K562 (cell line): Measurements from ENCODE around the gene IL6R. TPM values are rescaled to one million over a fixed set of nuclear protein-coding genes. Genes with fewer than 3 reads are reported as not detected.

Experiments used
- ATAC-seq: fragments of 200-7000 bp; cut with Tn5 transposase; 3 replicates; pipeline ENCODE4 v1.9.1; 2020; ENCODE audit warnings: moderate library complexity
- BruUV-seq: library from RNA; stranded (reverse); fragments of 400-500 nt; replicated peaks from 2 replicates; lab custom pipeline; 2021; lab: Mats Ljungman, UMichigan
- CTCF ChIA-PET: fragments of 300-600 bp; formaldehyde crosslinking; extraction: SDS; loops from one replicate; lab custom pipeline; 2021; ENCODE audit warnings: low intra/inter-chr PET ratio; lab: Yijun Ruan, JAX
- POLR2A ChIA-PET: fragments of 300-600, 350-650 bp; sonication (Branson Sonifier 250); formaldehyde crosslinking; extraction: SDS; loops from one replicate; lab custom pipeline; 2021; ENCODE audit warnings: antibody characterized with exemption, inconsistent platforms; lab: Yijun Ruan, JAX
- DNase-seq, 4 experiments: peaks; one replicate each; pipeline versions ENCODE4 v3.0.0 to v3.0.0-alpha.2; 2011 to 2018; ENCODE audit warnings: low spot score in 3 of 4, mixed read lengths in 3 of 4; ENCODE audit errors: extremely low read depth in 1 of 4
- FAIRE-seq: peaks from 2 replicates; lab custom pipeline; 2011; peaks lifted over from hg19 to GRCh38; lab: Jason Lieb, UNC
- H2AFZ ChIP-seq: 2 replicates; pipeline ENCODE4 v1.6.0; 2011; ENCODE audit warnings: low read depth, low read length, control low read depth, inconsistent platforms
- H3K27ac ChIP-seq: fragments of 200-600 bp; 3 replicates; pipeline ENCODE4 v1.8.0; 2011; ENCODE audit warnings: low read depth, mild to moderate bottlenecking, control low read depth, inconsistent platforms, low read length, moderate library complexity, mixed read lengths; ENCODE audit errors: extremely low read depth
- H3K27me3 ChIP-seq, 2 experiments: fragments of 300-600 bp in 1 of 2; 2 replicates in 1 of 2; 3 replicates in 1 of 2; pipeline versions ENCODE4 v1.6.0 to v1.8.0; 2011; ENCODE audit warnings: inconsistent platforms in 2 of 2, low read length in 2 of 2, mild to moderate bottlenecking in 1 of 2, mixed read lengths in 1 of 2, moderate library complexity in 1 of 2; ENCODE audit not compliant: control insufficient read depth in 2 of 2, insufficient read depth in 2 of 2
- H3K36me3 ChIP-seq: fragments of 300-600 bp; 3 replicates; pipeline ENCODE4 v1.8.0; 2011; ENCODE audit warnings: mild to moderate bottlenecking, low read length, inconsistent platforms; ENCODE audit not compliant: control insufficient read depth, insufficient read depth
- H3K4me1 ChIP-seq, 2 experiments: fragments of 200-600 bp in 1 of 2; replicated peaks in 1 of 2; 2 replicates in 1 of 2; 3 replicates in 1 of 2; pipeline versions ENCODE4 v1.5.1 to v1.8.0; 2011; ENCODE audit warnings: inconsistent platforms in 2 of 2, low read length in 2 of 2, mild to moderate bottlenecking in 1 of 2, mixed read lengths in 1 of 2, moderate library complexity in 1 of 2; ENCODE audit not compliant: control insufficient read depth in 2 of 2, insufficient read depth in 2 of 2
- H3K4me2 ChIP-seq: 2 replicates; pipeline ENCODE4 v1.6.1; 2011; ENCODE audit warnings: low read length, control low read depth, inconsistent platforms, mixed read lengths; ENCODE audit not compliant: insufficient read depth
- H3K4me3 ChIP-seq: fragments of 200-600 bp; sonication (generic), shearing (Covaris generic); 2 replicates; pipeline ENCODE4 v1.5.1; 2016; ENCODE audit warnings: control low read depth, inconsistent platforms
- H3K79me2 ChIP-seq: fragments of 200-600 bp; 3 replicates; pipeline ENCODE4 v1.8.0; 2011; ENCODE audit warnings: low read length, inconsistent platforms; ENCODE audit not compliant: control insufficient read depth, insufficient read depth
- H3K9ac ChIP-seq, 2 experiments: 2 replicates each; pipeline versions ENCODE4 v1.6.0 to v1.6.1; 2011; ENCODE audit warnings: low read depth in 2 of 2, low read length in 2 of 2, control low read depth in 1 of 2, inconsistent platforms in 1 of 2, mild to moderate bottlenecking in 1 of 2, mixed read lengths in 1 of 2; ENCODE audit not compliant: insufficient read depth in 1 of 2
- H3K9me1 ChIP-seq: one replicate; pipeline ENCODE4 v1.6.0; 2011; ENCODE audit warnings: inconsistent platforms, mild to moderate bottlenecking, low read length, moderate library complexity; ENCODE audit not compliant: control insufficient read depth, insufficient read depth
- H3K9me3 ChIP-seq: replicated peaks from 2 replicates; pipeline ENCODE4 v1.5.1; 2011; ENCODE audit warnings: low read depth, low read length, inconsistent platforms; ENCODE audit not compliant: control insufficient read depth, insufficient read depth
- H4K20me1 ChIP-seq: replicated peaks from 2 replicates; pipeline ENCODE4 v1.6.1; 2011; ENCODE audit warnings: low read length, inconsistent platforms, mixed read lengths; ENCODE audit not compliant: control insufficient read depth, insufficient read depth
- ARID1B ChIP-seq: fragments of 450-650 bp; IDR thresholded peaks from 2 replicates; pipeline ENCODE4 v1.6.1; 2016; ENCODE audit warnings: antibody characterized with exemption, mild to moderate bottlenecking, inconsistent platforms
- BACH1 ChIP-seq: fragments of 200-800 bp; sonication (Bioruptor generic); IDR thresholded peaks from 2 replicates; pipeline ENCODE4 v1.6.1; 2016; ENCODE audit warnings: missing genetic modification characterization, missing compliant biosample characterization
- C11orf30 ChIP-seq: fragments of 450-650 bp; IDR thresholded peaks from 2 replicates; pipeline ENCODE4 v1.6.1; 2016; ENCODE audit warnings: low read depth, mild to moderate bottlenecking
- CBFA2T2 ChIP-seq: fragments of 450-650 bp; conservative IDR thresholded peaks from 2 replicates; pipeline ENCODE4 v1.6.1; 2017; ENCODE audit warnings: mild to moderate bottlenecking
- CREB1 ChIP-seq, 2 experiments: sonication (generic) in 1 of 2; formaldehyde crosslinking in 1 of 2; IDR thresholded peaks; 2 replicates each; pipeline versions ENCODE4 v1.6.1 to v1.8.0; 2012 to 2022; ENCODE audit warnings: inconsistent platforms in 1 of 2, mild to moderate bottlenecking in 1 of 2, missing genetic modification reagents in 1 of 2, moderate library complexity in 1 of 2
- CSDE1 ChIP-seq, 2 experiments: fragments of 450-650 bp; IDR thresholded peaks; 2 replicates each; pipeline ENCODE4 v1.6.1; 2016; ENCODE audit warnings: mild to moderate bottlenecking in 1 of 2
- ELK3 ChIP-seq: fragments of 450-650 bp; formaldehyde crosslinking; IDR thresholded peaks from 2 replicates; pipeline ENCODE4 v1.4.0; 2020; ENCODE audit warnings: mild to moderate bottlenecking
- ETS2 ChIP-seq: IDR thresholded peaks from 2 replicates; pipeline ENCODE4 v1.6.1; 2016; ENCODE audit warnings: borderline replicate concordance, missing genetic modification characterization, mild to moderate bottlenecking, moderate library complexity, missing compliant biosample characterization; ENCODE audit not compliant: poor library complexity, severe bottlenecking
- MAZ ChIP-seq, 2 experiments: fragments of 450-650 bp in 1 of 2; sonication (generic) in 1 of 2; formaldehyde crosslinking; IDR thresholded peaks in 1 of 2; conservative IDR thresholded peaks in 1 of 2; 2 replicates each; pipeline versions ENCODE4 v1.4.0 to v1.5.0; 2020; ENCODE audit warnings: mild to moderate bottlenecking in 1 of 2, missing genetic modification reagents in 1 of 2
- MYBL2 ChIP-seq, 2 experiments: fragments of 450-650 bp in 1 of 2; sonication (generic) in 1 of 2; formaldehyde crosslinking in 1 of 2; IDR thresholded peaks; 2 replicates each; pipeline versions ENCODE4 v1.6.1 to v1.8.1; 2017 to 2022; ENCODE audit warnings: borderline replicate concordance in 1 of 2, inconsistent platforms in 1 of 2, low read depth in 1 of 2, mild to moderate bottlenecking in 1 of 2, missing genetic modification reagents in 1 of 2, moderate library complexity in 1 of 2
- NCOR1 ChIP-seq: fragments of 450-650 bp; IDR thresholded peaks from 2 replicates; pipeline ENCODE4 v1.6.1; 2016; ENCODE audit warnings: mild to moderate bottlenecking, moderate library complexity
- NFIX ChIP-seq: fragments of 250-450 bp; sonication (Bioruptor Pico); IDR thresholded peaks from 2 replicates; pipeline ENCODE4 v1.4.0; 2020; ENCODE audit warnings: low read depth, mild to moderate bottlenecking, moderate library complexity
- NR2C1 ChIP-seq, 2 experiments: fragments of 450-650 bp; IDR thresholded peaks; 2 replicates each; pipeline ENCODE4 v1.6.1; 2017; ENCODE audit warnings: mild to moderate bottlenecking in 2 of 2, antibody characterized with exemption in 1 of 2, inconsistent platforms in 1 of 2, missing compliant biosample characterization in 1 of 2, missing genetic modification characterization in 1 of 2
- SMARCA4 ChIP-seq: fragments of 450-650 bp; IDR thresholded peaks from 2 replicates; pipeline ENCODE4 v1.6.1; 2016
- TCF7L2 ChIP-seq: fragments of 150-350 bp; IDR thresholded peaks from 2 replicates; pipeline ENCODE4 v1.6.1; 2016; ENCODE audit warnings: low read depth, mild to moderate bottlenecking, low read length, moderate library complexity
- TGIF2 ChIP-seq: sonication (generic); formaldehyde crosslinking; IDR thresholded peaks from 2 replicates; pipeline ENCODE4 v1.8.1; 2022; ENCODE audit warnings: mild to moderate bottlenecking, missing genetic modification reagents, moderate library complexity
- YBX1 ChIP-seq: fragments of 450-650 bp; IDR thresholded peaks from 2 replicates; pipeline ENCODE4 v1.7.1; 2016; ENCODE audit warnings: mild to moderate bottlenecking
- ZC3H8 ChIP-seq: fragments of 450-650 bp; IDR thresholded peaks from 2 replicates; pipeline ENCODE4 v1.6.1; 2017
- ZHX1 ChIP-seq: fragments of 150-350 bp; conservative IDR thresholded peaks from 2 replicates; pipeline ENCODE4 v1.6.1; 2014; ENCODE audit warnings: low read length
- ZNF354B ChIP-seq: fragments of 250-450 bp; sonication (Bioruptor Pico); IDR thresholded peaks from 2 replicates; pipeline ENCODE4 v1.4.0; 2020
- ZSCAN32 ChIP-seq: fragments of 450-650 bp; formaldehyde crosslinking; IDR thresholded peaks from 2 replicates; pipeline ENCODE4 v1.4.0; 2020; ENCODE audit warnings: mild to moderate bottlenecking, moderate library complexity
- WGBS: fragments of 100-300 bp; shearing (Covaris generic); methylation state at CpG from one replicate; pipeline ENCODE4 v1.1.6; 2016; ENCODE audit warnings: low coverage, mixed read lengths; ENCODE audit not compliant: insufficient coverage; ENCODE audit errors: missing lambda C conversion rate; 5-methylcytosine and 5-hydroxymethylcytosine counted together
- in situ Hi-C: fragments of 300-500 bp; cut with MboI; formaldehyde crosslinking; loops from 4 replicates; pipeline ENCODE4 v1.15.0; 2018; ENCODE audit warnings: inconsistent platforms, mixed read lengths
- intact Hi-C: fragments of 100-400 bp; cut with micrococcal nuclease; formaldehyde crosslinking; loops from 2 replicates; pipeline ENCODE4 v1.14.2; 2022
- polyA plus RNA-seq, 8 experiments: library from polyadenylated mRNA; depleted of rRNA in 4 of 8; stranded (reverse) in 5 of 8; unstranded in 3 of 8; fragments of >200 nt; fragmentation: Nextera tagmentation in 2 of 8; fragmentation: Illumina TruSeq in 1 of 8; extraction: Ambion mirVana in 2 of 8; extraction: Trizol in 1 of 8; gene quantifications; 2 replicates each; pipeline versions ENCODE4 v1.2.1 to v1.2.3, GENCODE V29; 2011 to 2014; ENCODE audit warnings: inconsistent platforms in 1 of 8, missing spikeins in 1 of 8
- total RNA-seq, 7 experiments: library from RNA; depleted of rRNA in 6 of 7; stranded (reverse); fragments of >200 nt in 6 of 7; fragmentation: Illumina TruSeq in 2 of 7; extraction: Trizol in 2 of 7; gene quantifications; 2 replicates each; pipeline versions ENCODE4 v1.2.1 to v1.2.3, GENCODE V29; 2011 to 2021; ENCODE audit warnings: low replicate concordance in 1 of 7

Gene IL6R
- total and polyA plus RNA-seq, 9 of the 15 experiments (the other 6 are each of a cell fraction or from before 2014, with no cell fraction given), result 0.05 to 1.1 (median 0.11) TPM; not detected in 2

- Histone ChIP-seq H3K27me3 (no peaks in the 10 kb centered on the region), H2AFZ (peak overlapping the region; percentile 37; the same call in 1 of the 2 replicates), H3K4me1 (peaks cover 0 to 6% of the 10 kb centered on the region in 2 experiments; a peak in 3 of 5 replicates), H4K20me1 (no peaks in the 10 kb centered on the region), H3K9me1 (no peaks in the 10 kb centered on the region), H3K27ac (0 out of 3 replicates have a peak overlapping the region, but pooled peaks have one; percentile 26), H3K36me3 (no peaks in the 10 kb centered on the region), H3K4me2 (no peak overlapping the region), H3K9ac (no peak overlapping the region), H3K4me3 (no peak overlapping the region), H3K9me3 (no peaks in the 10 kb centered on the region), H3K79me2 (no peaks in the 10 kb centered on the region)
- ATAC-seq, result no peak
- intact Hi-C loops (no loop called here), in situ Hi-C loops (no loop called here)
- no TSS peak for BruUV-seq
- CTCF ChIA-PET, result no interaction called here
- FAIRE-seq, result no peak
- peak in 1 of 4 experiments; percentile 42 for DNase-seq
- POLR2A ChIA-PET, result interaction anchor here (1.5 kb wide), 1 partner anchor 14 kb away, joined by 6 read pairs; no protein-coding TSS in a partner anchor
- 4% methylated on average over 6 of the region's 6 CpGs for WGBS
- TF ChIP-seq CSDE1 (IDR thresholded peaks at IDR 0.05) (no peak), BACH1 (tag) (no peak), ARID1B (peak; percentile 56), ZSCAN32 (CRISPR knock-in tag) (no peak), MYBL2 (IDR thresholded peaks at IDR 0.05; ENCODE audit: low read depth) (peak; percentile 19; the same call in 1 of the 2 replicates), MYBL2 (CRISPR knock-in tag; IDR thresholded peaks at IDR 0.05; ENCODE audit: borderline replicate concordance) (no peak), C11orf30 (no peak), MAZ (CRISPR knock-in tag; conservative IDR thresholded peaks at IDR 0.05 in 1 of 2, IDR thresholded peaks at IDR 0.05 in 1 of 2) (no peak), YBX1 (no peak), TGIF2 (no peak), NFIX (CRISPR knock-in tag) (no peak), NR2C1 (IDR thresholded peaks at IDR 0.05) (peak; percentile 81; the same call in 1 of the 2 replicates), NR2C1 (tag; IDR thresholded peaks at IDR 0.05) (peak; percentile 67), CBFA2T2 (peak; percentile 45), ETS2 (no peak), ZNF354B (CRISPR knock-in tag) (no peak), ZC3H8 (no peak), ZHX1 (no peak), NCOR1 (0 out of 2 replicates have a peak, but pooled peaks have one; percentile 15), ELK3 (CRISPR knock-in tag) (no peak), SMARCA4 (no peak), CREB1 (IDR thresholded peaks at IDR 0.05) (no peak), CREB1 (CRISPR knock-in tag; IDR thresholded peaks at IDR 0.05) (no peak), TCF7L2 (no peak)
Measured at GRCh38 chr1:154371436-154371835, 33.7 kb upstream of the IL6R start.
